Left ventricle myocardium inferior (tissue), 1 donor: ENCODE data around the gene CHID1. TPM values are rescaled to one million over a fixed set of nuclear protein-coding genes. Genes with fewer than 3 reads are reported as not detected.

ENCODE experiments used
- DNase-seq: peaks from one replicate; pipeline ENCODE4 v3.0.0-alpha.2; 2020
- H3K27ac ChIP-seq: fragments of 200-600 bp; replicated peaks from 2 replicates; pipeline ENCODE4 v1.8.0; 2021
- H3K27me3 ChIP-seq: fragments of 200-600 bp; 2 replicates; pipeline ENCODE4 v1.8.0; 2021; ENCODE audit warnings: low read depth
- H3K36me3 ChIP-seq: fragments of 200-600 bp; 2 replicates; pipeline ENCODE4 v1.8.0; 2021
- H3K4me1 ChIP-seq: fragments of 200-600 bp; 2 replicates; pipeline ENCODE4 v1.8.0; 2021
- H3K4me3 ChIP-seq: fragments of 200-600 bp; 2 replicates; pipeline ENCODE4 v1.8.0; 2021; ENCODE audit warnings: mild to moderate bottlenecking, moderate library complexity
- H3K9me3 ChIP-seq: fragments of 200-600 bp; replicated peaks from 2 replicates; pipeline ENCODE4 v1.8.0; 2021
- intact Hi-C: fragments of 100-400 bp; cut with micrococcal nuclease; formaldehyde crosslinking; loops from one replicate; pipeline ENCODE4 v1.11.0; 2022
- total RNA-seq: library from RNA; stranded (reverse); fragmentation: NEBNext Ultra II Directional; extraction: Animal tissue kit (Norgen Biotek cat#: 25700); gene quantifications from one replicate; pipeline ENCODE4 v1.2.1, GENCODE V29; 2021
- TF ChIP-seq, protein P1 (sequence below): fragments of 200-600 bp; IDR thresholded peaks from 2 replicates; pipeline ENCODE4 v1.8.0; 2021; ENCODE audit warnings: antibody characterized with exemption, mild to moderate bottlenecking, borderline replicate concordance
- donor health status: DM: no; HTN: yes; CAD: no; lungs with severe emphysema.

The CHID1 gene
- total RNA-seq, 1 donor from 2014 or later, result 54.2 TPM

DNA sequence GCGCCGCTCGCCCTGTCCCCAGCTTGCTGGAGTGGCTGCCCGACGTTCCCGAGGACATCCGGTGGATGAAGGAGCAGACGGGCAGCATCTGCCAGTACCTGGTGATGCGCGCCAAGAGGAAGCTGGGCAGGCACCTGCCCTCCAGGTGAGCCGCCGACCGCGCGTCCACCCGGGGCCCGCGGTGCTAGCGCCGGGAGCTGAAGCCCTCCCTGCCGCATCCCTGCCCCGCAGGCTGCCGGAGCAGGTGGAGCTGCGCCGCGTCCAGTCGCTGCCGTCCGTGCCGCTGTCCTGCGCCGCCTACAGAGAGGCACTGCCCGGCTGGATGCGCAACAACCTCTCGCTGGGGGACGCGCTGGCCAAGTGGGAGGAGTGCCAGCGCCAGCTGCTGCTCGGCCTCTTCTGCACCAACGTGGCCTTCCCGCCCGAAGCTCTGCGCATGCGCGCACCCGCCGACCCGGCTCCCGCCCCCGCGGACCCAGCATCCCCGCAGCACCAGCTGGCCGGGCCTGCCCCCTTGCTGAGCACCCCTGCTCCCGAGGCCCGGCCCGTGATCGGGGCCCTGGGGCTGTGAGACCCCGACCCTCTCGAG is 86.2 kb downstream of the CHID1 start:
- Histone ChIP-seq H3K27me3 (no peaks in the 10 kb centered on the region), H3K4me3 (no peak overlapping the region), H3K36me3 (peaks cover 43% of the 10 kb centered on the region), H3K4me1 (peaks cover 87% of the 10 kb centered on the region), H3K27ac (no peak overlapping the region), H3K9me3 (no peaks in the 10 kb centered on the region)
- DNase-seq, result no peak
- intact Hi-C loops, result no loop called here
- TF ChIP-seq, protein P1, sequence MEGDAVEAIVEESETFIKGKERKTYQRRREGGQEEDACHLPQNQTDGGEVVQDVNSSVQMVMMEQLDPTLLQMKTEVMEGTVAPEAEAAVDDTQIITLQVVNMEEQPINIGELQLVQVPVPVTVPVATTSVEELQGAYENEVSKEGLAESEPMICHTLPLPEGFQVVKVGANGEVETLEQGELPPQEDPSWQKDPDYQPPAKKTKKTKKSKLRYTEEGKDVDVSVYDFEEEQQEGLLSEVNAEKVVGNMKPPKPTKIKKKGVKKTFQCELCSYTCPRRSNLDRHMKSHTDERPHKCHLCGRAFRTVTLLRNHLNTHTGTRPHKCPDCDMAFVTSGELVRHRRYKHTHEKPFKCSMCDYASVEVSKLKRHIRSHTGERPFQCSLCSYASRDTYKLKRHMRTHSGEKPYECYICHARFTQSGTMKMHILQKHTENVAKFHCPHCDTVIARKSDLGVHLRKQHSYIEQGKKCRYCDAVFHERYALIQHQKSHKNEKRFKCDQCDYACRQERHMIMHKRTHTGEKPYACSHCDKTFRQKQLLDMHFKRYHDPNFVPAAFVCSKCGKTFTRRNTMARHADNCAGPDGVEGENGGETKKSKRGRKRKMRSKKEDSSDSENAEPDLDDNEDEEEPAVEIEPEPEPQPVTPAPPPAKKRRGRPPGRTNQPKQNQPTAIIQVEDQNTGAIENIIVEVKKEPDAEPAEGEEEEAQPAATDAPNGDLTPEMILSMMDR, result no peak

DNA sequence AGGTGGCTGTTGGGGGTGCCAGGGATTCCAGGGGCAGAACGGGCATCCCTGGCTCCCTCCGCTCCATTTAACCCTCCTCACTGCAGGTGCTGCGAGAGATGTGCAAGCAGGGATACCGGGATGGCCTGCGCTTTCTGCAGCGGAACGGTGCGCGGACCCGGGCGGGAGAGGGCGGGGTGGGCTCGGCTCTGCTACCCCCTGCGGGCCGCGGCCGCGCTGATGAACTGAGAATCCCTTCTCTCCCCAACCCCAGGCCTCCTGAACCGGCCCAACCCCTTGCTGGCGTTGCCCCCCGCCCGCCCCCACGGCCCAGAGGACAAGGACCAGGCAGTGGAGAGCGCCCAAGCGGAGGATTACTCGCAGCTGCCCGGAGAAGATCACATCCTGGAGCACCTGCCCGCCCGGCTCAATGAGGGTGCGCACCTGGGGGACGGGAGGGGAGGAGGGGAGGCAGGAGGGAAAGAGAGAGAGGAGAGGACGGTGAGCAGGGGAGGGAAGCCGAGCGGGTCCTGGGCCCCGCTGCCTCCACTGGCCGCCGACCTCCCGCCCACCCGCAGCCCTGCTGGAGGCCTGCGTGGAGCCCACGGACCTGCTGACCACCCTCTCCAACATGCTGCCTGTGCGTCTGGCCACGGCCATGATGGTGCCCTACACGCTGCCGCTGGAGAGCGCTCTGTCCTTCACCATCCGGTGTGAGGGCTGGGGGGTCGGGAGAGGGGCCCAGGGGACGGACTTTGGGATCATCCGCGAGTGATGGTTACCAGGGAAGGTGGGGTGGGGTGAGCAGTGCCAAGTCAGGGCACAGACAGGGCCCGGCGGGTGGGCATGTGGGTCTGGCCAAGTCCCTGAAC is 86.9 kb downstream of the CHID1 start:
- TF ChIP-seq, protein P1, result no peak
- no peak for DNase-seq
- H3K36me3 ChIP-seq, result peaks cover 43% of the 10 kb centered on the region
- H3K4me1 ChIP-seq, result peaks cover 85% of the 10 kb centered on the region
- H3K4me3 ChIP-seq, result no peak overlapping the region
- intact Hi-C loops, result no loop called here
- no peaks in the 10 kb centered on the region for H3K27me3 ChIP-seq
- no peaks in the 10 kb centered on the region for H3K9me3 ChIP-seq
- H3K27ac ChIP-seq, result no peak overlapping the region

DNA sequence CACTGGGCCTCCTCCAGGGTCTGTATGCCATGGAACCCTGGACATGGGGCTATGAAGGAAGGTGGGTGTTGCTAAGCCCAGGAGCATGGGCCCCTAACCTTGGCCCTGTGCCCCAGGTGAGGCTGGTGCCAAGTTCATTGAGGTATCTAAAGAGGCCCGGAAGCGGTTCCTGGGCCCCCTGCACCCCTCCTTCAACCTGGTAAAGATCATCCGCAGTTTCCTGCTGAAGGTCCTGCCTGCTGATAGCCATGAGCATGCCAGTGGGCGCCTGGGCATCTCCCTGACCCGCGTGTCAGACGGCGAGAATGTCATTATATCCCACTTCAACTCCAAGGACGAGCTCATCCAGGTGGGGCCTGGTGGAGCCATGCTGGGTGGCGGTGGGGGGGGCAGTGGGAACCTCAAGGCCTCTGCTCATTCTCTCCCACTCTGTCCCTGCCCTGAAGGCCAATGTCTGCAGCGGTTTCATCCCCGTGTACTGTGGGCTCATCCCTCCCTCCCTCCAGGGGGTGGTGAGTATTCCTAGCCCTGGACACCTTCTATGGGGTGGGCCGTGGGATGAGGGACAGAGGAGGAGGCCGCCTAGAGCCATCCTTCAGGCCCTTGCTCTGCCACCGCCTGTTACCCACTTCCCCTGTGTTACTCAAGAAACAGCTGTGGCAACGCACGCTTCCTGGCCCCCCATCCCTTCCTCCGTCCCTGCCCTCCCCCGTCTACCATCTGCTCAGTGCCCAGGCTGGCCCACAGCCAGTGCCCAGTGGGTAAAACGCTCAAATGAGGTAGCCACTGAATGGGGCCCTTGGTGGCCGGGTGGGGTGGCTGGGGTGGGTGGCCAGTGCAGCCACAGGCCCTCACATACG is 88.9 kb downstream of the CHID1 start:
- Histone ChIP-seq H3K27ac (peak overlapping the region; percentile 99), H3K4me1 (peaks cover 71% of the 10 kb centered on the region), H3K4me3 (peak overlapping the region; percentile 91), H3K27me3 (no peaks in the 10 kb centered on the region), H3K36me3 (peaks cover 43% of the 10 kb centered on the region), H3K9me3 (no peaks in the 10 kb centered on the region)
- TF ChIP-seq, protein P1, result no peak
- no peak for DNase-seq
- intact Hi-C loops, result no loop called here

DNA sequence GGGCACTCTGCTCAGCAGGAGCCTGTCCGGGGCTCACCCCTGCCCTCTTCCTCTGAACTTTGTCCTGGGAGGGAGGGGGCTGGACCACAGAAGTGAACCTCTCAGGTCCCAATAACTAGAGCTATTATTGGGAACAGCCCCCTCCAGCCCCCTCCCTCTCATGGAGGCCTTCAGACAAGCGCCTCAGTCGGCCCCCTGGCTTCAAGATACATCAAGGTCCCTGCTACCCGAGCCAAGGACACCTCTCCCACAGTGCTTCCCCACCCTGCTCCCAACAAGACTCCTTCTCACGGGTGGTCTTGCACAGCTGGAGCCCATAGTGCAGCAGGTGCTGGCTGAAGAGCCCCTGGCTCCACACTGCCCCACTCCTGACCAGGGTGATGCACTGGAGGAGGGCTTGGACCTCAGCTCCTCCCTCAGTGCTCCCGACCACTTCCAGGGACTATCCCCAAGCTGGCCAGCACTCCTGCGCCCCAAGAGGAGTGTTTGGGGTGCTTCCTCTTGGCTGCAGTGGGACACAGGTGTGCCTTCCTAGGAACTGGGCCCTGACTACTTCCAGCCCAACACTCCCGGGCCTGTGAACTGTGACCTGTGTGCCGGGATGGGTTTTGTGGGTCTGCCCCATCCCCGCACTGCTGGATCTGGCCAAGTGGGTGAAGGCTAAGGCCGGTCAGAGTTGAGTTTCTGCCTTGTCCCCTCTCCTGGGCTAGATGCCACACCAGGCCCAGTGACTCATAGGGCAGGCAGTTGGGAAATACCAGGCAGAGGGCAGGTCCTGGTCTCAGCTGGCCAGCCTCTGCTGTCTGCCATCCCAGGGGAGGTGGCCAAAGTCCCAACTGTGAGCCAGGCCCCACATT is 89.7 kb downstream of the CHID1 start:
- peaks cover 42% of the 10 kb centered on the region for H3K36me3 ChIP-seq
- H3K27me3 ChIP-seq, result no peaks in the 10 kb centered on the region
- TF ChIP-seq, protein P1, result no peak
- peak; percentile 82 for DNase-seq
- intact Hi-C loops, result no loop called here
- H3K27ac ChIP-seq, result peak overlapping the region; percentile 99
- H3K4me1 ChIP-seq, result peaks cover 62% of the 10 kb centered on the region
- H3K4me3 ChIP-seq, result peak overlapping the region; percentile 91
- no peaks in the 10 kb centered on the region for H3K9me3 ChIP-seq
